GM18498 (cell line): ENCODE measurements around the gene C1QA.

Experiments
- ATAC-seq: cut with Tn5 transposase; IDR thresholded peaks from one replicate; pipeline ENCODE4 v1.9.1; 2021; ENCODE audit warnings: mild to moderate bottlenecking, moderate library complexity; ENCODE audit not compliant: unreplicated experiment

The C1QA gene

DNA sequence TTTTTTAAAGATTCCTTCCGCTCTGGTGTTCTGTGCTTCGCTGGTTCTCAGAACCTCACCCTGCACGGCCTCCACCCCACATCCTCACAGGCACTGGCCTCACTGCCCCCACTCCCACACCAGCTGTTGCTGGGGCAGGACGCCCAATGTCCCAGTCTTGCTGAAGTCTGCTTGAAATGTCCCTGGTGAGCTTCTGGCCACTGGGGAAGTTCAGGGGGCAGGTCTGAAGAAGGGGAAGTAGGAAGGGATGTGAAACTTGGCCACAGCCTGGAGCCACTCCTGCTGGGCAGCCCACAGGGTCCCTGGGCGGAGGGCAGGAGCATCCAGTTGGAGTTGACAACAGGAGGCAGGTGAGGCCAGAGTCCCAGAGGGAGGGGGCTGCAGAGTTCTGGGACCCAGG is at the start of gene C1QA:
C1QA (plus strand) TSS at position 276 of the 400 bp plus-strand sequence. CDS start 989 bp downstream, outside the sequence.
- no peak for ATAC-seq

DNA sequence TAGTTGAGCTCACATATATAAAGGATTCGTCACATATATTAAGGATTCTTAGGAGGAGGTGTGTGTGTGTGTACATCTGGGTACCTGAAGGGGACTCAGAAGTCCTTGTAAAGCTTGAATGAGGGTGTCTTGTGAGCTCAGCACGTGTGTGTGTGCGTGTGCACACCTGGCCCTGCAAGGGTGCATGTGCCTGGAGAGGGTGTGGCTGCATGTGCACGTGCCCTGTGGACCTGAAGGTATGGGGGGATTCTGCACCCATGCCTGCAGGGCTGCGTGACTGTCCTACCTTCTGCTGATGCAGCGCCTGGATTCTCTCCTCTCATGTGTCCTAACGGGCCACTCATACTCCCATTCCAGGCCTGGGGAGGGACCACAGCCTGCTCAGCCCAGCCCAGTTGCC is 49.2 kb upstream of the C1QA start:
- no peak for ATAC-seq

GRCh38 chr1:22588899-22589422 is 47.5 kb upstream of the C1QA start:
- ATAC-seq, result no peak

- no peak for ATAC-seq
Observed at GRCh38 chr1:22591576-22591975, 44.9 kb upstream of the C1QA start.

DNA sequence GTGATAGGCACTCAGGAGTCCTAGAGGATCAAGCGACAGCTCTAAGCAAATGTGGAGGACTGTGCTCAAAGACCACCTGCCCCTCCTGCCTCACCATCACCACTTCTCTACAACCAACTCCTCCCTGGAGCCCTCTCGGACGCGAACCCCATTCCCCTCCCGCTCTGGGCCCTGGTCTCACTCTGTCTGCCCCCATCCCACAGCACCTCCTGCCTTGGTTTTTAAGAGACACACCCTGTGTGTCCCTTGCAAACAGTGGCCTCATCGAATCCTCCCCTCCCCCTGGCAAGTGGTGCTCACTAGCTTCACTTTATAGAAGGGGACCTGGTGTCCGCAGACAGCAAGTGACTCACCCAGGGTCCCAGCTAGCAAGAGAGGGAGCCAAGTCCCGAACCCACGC is 44.4 kb upstream of the C1QA start:
- ATAC-seq, result no peak

DNA sequence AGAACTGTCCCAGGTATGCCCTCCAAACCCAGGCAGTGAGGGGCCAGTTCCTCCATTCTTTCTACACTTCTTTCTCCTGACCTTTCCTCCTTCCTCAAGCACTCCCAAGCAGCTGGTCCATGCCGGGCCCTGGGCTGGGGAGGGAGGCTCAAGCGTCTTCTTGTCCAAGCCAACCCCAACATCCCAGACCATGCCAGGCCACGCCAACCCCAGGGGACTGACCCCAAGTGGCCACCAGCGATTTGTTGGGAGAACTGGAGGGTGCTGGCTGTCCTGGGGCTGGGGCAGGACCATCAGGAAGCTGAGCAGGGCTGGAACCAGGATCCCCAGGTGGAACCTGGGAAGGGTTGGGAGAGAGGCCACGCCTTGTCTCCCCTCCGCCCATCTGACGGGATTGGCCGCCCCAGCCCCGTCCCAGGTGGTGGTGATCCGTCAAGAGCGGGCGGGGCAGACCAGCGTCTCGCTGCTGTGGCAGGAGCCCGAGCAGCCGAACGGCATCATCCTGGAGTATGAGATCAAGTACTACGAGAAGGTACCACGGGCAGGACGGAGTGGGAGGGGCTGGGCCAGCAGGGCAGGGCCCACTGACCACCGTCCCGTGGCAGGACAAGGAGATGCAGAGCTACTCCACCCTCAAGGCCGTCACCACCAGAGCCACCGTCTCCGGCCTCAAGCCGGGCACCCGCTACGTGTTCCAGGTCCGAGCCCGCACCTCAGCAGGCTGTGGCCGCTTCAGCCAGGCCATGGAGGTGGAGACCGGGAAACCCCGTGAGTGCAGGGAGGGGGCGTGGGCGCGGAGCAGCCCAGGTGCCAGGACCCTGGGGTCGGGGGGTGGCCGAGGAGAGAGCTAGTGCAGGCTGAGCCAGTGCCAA is 43.3 kb upstream of the C1QA start:
- ATAC-seq, result no peak

DNA sequence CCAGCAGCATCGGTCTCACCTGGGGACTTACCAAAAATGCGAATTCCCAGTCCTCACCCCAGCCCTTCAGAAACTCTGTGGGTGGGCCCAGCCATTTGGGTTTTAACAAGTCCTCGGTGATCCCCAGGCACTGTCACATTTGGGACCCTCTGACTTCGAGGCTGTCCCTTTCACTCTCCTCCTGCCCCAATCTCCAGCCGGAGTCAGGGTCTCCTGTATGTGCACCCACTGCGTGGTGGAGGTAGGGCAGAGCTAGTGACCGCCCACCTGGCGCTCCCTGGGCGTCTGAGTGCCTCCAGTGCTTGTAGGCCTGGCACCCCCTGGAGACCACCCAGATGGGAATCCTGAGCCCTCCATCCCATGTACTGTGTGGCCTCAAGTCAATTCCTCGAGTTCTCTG is 42.0 kb upstream of the C1QA start:
- ATAC-seq, result no peak

DNA sequence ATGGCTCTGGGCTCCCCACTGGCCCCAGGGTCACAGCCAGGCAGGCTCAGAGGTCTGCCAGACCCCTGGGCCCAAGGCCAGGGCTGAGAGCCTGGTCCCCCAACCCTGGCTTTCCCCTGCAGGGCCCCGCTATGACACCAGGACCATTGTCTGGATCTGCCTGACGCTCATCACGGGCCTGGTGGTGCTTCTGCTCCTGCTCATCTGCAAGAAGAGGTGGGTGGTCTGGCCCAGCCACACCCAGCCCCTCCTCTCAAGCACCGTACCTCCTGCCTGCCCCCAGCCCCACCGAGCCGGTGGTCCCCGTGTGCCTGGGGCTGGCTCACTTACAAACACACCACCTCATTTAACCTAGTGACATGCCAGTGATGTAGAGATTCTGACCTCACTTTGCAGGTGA is 41.3 kb upstream of the C1QA start:
- no peak for ATAC-seq

- ATAC-seq, result no peak
Observed at GRCh38 chr1:22597301-22597965, 39.0 kb upstream of the C1QA start.

DNA sequence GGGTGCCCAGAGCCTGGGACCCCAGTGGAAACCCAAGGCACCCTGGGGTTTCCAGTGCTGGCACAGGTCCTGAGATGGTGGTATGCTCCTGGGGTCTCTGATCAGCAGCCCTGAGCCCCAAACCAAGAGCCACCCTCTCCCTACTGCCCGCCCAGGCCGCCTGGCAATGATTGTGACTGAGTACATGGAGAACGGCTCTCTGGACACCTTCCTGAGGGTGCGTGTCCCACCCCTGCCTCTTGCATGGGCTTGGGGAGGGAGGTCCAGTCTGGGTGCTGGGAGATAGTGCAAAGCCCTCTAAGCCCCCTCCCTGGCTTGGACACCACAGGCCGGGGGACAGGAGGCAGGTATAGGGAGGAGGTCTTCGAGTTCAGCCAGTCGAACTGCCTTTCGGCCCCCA is 38.4 kb upstream of the C1QA start:
- no peak for ATAC-seq

DNA sequence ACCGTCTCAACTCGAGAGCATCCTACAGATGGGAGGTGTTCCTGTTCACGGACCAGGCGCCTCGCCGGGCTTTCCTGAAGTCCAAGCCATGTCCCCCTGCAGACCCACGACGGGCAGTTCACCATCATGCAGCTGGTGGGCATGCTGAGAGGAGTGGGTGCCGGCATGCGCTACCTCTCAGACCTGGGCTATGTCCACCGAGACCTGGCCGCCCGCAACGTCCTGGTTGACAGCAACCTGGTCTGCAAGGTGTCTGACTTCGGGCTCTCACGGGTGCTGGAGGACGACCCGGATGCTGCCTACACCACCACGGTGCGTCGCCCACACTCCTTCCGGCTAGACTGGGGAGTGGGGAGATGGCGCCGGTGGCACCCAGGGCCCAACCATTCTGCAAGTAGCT is 37.7 kb upstream of the C1QA start:
- no peak for ATAC-seq

- no peak for ATAC-seq
Observed at GRCh38 chr1:22600071-22600816, 36.2 kb upstream of the C1QA start.

- no peak for ATAC-seq
Observed at GRCh38 chr1:22600817-22601605, 35.4 kb upstream of the C1QA start.

- ATAC-seq, result no peak
Observed at GRCh38 chr1:22601610-22602009, 34.8 kb upstream of the C1QA start.

DNA sequence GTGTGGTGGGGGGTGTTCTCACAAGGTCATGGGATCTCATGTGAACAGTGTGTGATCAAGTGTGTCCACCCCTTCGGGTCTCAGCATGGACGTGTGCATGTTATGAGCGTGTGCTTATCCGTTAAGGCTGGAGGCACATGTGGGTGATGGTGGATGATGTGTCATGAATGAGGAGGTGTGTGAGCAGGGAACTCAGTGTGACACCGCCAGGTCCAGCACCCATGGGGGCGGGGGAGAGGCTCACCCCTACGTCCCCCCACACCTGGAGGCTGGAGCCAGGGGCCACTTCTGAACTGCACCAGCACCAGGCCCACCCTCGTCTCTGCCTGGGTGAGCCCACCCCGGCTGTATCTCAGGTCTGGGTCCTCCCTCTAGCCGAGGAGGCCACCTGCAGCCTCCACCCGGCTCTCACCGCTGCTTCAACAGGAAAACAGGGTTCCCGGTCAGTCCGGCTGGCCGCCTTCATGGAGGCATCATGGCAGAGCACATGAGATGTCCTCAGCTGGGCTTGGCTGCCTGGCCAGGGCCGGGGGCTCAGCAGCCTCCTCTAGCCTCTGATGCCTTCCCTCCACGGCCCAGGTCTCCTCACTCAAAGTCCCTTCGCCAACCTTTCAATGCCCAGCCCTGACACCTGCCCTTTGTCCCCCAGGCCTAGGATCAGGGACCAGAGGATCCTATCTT is 34.2 kb upstream of the C1QA start:
- ATAC-seq, result no peak

DNA sequence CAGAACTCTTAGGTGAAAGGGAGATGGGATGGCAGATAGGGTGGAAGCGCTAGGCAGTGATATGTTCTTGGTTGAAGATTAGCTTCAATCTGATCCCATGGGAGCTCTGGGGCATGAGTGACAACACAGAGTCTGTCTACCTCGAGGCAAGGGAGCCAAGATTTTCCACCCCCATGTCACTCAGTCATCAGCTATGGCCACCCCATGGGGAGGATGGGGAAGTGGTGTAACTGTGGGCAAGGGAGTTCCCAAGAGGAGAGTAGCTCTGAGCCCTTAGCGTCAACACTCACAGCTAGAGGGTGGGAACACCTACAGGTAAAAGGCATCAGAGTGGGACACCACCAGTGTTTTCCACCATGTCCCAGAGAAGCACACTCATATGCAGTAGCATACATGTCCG is 30.3 kb upstream of the C1QA start:
- no peak for ATAC-seq

- no peak for ATAC-seq
Observed at GRCh38 chr1:22607154-22607553, 29.3 kb upstream of the C1QA start.

- ATAC-seq, result no peak
Observed at GRCh38 chr1:22608361-22608760, 28.1 kb upstream of the C1QA start.

DNA sequence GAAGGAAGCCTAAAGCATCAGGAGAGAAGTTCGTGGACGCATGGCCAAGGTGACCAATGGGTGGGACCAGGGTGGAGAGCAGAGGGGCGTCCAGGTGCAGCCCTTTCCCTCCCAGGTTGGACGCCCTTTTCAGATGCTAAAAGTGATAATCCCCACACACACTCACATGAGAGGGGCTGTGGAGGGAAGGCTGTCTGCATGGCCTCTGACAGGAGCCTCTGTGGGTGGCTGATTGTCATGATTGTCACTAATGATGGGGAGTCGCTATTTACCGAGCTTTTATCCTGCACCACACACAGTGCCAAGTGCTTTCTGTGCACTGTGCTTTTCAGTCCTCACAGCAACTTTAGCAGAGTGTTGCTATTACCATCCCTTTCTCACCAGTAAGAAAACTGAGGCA is 27.1 kb upstream of the C1QA start:
- ATAC-seq, result no peak

DNA sequence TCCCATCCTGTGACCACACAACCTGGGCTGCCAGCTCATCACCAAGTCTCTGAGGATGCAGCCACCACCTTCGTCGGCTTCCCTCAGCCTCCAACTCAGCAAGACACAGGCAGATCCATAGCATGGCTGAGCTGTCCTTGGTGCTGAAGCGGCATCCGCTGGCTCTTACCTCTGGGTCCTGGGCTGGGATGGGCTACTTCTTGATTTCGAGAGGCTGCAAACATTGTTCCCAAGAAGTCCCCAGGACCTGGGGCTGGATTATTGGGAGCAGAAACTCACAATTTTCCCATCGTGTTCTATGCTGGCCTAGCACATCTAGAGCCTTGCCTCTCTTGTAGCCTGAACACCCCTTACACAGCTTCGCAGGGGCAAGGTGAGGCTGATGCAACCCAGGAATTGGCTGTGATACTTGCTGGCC is 24.9 kb upstream of the C1QA start:
- no peak for ATAC-seq
